ENCODE results near the gene RCOR2. TPM values are rescaled to one million over a fixed set of nuclear protein-coding genes. Genes with fewer than 3 reads are reported as not detected.
A peak's percentile ranks its signal among the peaks of the same experiment; 100 is the strongest.

The RCOR2 gene
- total and polyA plus RNA-seq, 2 of the 13 experiments (the other 11 are each of a cell fraction or from before 2014, with no cell fraction given) = 8.3 to 8.5 TPM

DNA sequence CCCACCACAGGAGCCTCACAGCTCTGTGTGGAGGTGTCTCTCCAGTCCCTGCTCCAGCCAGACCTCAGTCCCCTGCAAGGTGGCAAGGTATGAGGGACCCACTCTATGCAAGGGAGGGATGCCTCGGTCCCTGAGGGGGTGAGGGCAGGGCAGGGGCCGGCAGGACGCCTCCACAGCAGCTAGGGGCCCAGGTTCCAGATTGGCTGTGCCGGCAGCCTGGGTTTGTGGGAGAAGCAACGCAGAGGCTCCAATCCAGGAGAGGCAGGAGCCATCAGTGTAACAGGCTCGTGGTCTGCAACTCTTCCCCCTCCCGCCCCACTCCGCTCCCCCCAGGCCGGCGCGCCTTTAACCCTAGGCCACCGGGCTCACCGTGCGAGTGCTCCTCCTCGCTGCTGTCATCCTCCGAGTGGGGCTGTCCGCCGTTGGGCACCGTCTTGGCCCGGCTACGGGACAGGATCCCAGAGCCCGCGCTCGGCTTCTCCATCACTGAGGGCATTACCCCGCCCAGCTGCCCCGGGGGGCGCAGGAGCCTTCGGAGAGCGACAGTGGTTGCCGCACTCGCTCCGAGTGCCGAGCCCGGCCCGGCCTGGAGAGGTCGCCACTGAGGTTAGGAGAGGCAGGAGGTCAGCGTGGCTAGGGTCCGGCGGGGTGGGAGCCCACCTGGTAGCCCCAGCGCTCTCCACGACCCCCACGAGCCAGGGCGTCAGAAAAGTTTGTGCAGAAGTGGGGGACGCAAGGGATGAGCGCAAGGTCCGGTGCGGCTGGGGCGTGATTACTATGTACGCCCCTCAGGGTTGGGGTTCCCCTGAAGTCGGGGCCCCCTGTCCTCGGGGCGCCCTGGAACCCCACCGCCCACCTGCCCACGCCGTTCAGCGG lies 765 bp downstream of the RCOR2 start (continued):
- TF ChIP-seq, protein P1, sequence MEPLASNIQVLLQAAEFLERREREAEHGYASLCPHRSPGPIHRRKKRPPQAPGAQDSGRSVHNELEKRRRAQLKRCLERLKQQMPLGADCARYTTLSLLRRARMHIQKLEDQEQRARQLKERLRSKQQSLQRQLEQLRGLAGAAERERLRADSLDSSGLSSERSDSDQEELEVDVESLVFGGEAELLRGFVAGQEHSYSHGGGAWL (CRISPR knock-in tag; IDR thresholded peaks at IDR 0.05) = peak; percentile 72
- TF ChIP-seq XRCC5 (optimal IDR thresholded peaks at IDR 0.05; ENCODE audit: low read length) (peak; percentile 64), ZNF235 (CRISPR knock-in tag; IDR thresholded peaks at IDR 0.05; ENCODE audit: borderline replicate concordance) (no peak), ZNF766 (CRISPR knock-in tag; IDR thresholded peaks at IDR 0.05; ENCODE audit: borderline replicate concordance) (no peak), BORCS8-MEF2B (CRISPR knock-in tag; IDR thresholded peaks at IDR 0.05) (no peak), LCORL (IDR thresholded peaks at IDR 0.05) (no peak), LCORL (CRISPR knock-in tag; IDR thresholded peaks at IDR 0.05) (no peak), ZNF781 (CRISPR knock-in tag; IDR thresholded peaks at IDR 0.05; ENCODE audit: borderline replicate concordance, not compliant biosample characterization) (no peak), SP2 (CRISPR knock-in tag; IDR thresholded peaks at IDR 0.05) (no peak), ZNF460 (CRISPR knock-in tag; IDR thresholded peaks at IDR 0.05; ENCODE audit: borderline replicate concordance) (no peak), NONO (IDR thresholded peaks at IDR 0.05) (no peak), NONO (CRISPR knock-in tag; conservative IDR thresholded peaks at IDR 0.05) (no peak), FLYWCH1 (CRISPR knock-in tag; IDR thresholded peaks at IDR 0.05) (no peak), NFYB (CRISPR knock-in tag; IDR thresholded peaks at IDR 0.05) (no peak), TBL1XR1 (IDR thresholded peaks at IDR 0.05; ENCODE audit: borderline replicate concordance, low read length, partially characterized antibody) (no peak), SETDB1 (CRISPR knock-in tag; IDR thresholded peaks at IDR 0.05; ENCODE audit: borderline replicate concordance) (no peak), CBFB (CRISPR knock-in tag; IDR thresholded peaks at IDR 0.05) (0 out of 2 replicates have a peak, but pooled peaks have one; percentile 13), HIVEP1 (CRISPR knock-in tag; IDR thresholded peaks at IDR 0.05) (0 out of 2 replicates have a peak, but pooled peaks have one; percentile 33), SRSF9 (IDR thresholded peaks at IDR 0.05; ENCODE audit: borderline replicate concordance, insufficient read depth, low read depth, low read length, poor library complexity, severe bottlenecking) (no peak), PCBP2 (optimal IDR thresholded peaks at IDR 0.05; ENCODE audit: low read depth, low read length, poor library complexity, severe bottlenecking) (no peak)
- TF ChIP-seq, protein P2, sequence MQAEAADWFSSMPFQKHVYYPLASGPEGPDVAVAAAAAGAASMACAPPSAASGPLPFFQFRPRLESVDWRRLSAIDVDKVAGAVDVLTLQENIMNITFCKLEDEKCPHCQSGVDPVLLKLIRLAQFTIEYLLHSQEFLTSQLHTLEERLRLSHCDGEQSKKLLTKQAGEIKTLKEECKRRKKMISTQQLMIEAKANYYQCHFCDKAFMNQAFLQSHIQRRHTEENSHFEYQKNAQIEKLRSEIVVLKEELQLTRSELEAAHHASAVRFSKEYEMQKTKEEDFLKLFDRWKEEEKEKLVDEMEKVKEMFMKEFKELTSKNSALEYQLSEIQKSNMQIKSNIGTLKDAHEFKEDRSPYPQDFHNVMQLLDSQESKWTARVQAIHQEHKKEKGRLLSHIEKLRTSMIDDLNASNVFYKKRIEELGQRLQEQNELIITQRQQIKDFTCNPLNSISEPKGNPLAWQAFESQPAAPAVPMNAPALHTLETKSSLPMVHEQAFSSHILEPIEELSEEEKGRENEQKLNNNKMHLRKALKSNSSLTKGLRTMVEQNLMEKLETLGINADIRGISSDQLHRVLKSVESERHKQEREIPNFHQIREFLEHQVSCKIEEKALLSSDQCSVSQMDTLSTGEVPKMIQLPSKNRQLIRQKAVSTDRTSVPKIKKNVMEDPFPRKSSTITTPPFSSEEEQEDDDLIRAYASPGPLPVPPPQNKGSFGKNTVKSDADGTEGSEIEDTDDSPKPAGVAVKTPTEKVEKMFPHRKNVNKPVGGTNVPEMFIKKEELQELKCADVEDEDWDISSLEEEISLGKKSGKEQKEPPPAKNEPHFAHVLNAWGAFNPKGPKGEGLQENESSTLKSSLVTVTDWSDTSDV (CRISPR knock-in tag; IDR thresholded peaks at IDR 0.05) = 0 out of 2 replicates have a peak, but pooled peaks have one; percentile 68
- TF ChIP-seq, protein P3, sequence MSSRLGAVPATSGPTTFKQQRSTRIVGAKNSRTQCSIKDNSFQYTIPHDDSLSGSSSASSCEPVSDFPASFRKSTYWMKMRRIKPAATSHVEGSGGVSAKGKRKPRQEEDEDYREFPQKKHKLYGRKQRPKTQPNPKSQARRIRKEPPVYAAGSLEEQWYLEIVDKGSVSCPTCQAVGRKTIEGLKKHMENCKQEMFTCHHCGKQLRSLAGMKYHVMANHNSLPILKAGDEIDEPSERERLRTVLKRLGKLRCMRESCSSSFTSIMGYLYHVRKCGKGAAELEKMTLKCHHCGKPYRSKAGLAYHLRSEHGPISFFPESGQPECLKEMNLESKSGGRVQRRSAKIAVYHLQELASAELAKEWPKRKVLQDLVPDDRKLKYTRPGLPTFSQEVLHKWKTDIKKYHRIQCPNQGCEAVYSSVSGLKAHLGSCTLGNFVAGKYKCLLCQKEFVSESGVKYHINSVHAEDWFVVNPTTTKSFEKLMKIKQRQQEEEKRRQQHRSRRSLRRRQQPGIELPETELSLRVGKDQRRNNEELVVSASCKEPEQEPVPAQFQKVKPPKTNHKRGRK (CRISPR knock-in tag; IDR thresholded peaks at IDR 0.05) = no peak

Data from HepG2 (cell line).